Measurements from ENCODE around the gene HNRNPA3. TPM values are rescaled to one million over a fixed set of nuclear protein-coding genes. Genes with fewer than 3 reads are reported as not detected.
"Not testable (repeated sequence)": the region's sequence is repeated elsewhere in the genome, so short reads cannot be mapped to it uniquely, and the experiment has no call there.

HNRNPA3 gene
- total RNA-seq, 1 donor from 2014 or later, result 95.7 TPM

- DNase-seq (ENCODE audit: low spot score), result no peak
- intact Hi-C loops (cut with DNase I), result loop anchor here (1.0 to 2.0 kb wide), 3 partner anchors 29 to 101 kb away; no protein-coding TSS in a partner anchor
Observed at GRCh38 chr2:177265824-177266817, 53.5 kb downstream of the HNRNPA3 start.

GRCh38 chr2:177266955-177267354, 54.4 kb downstream of the HNRNPA3 start:
- intact Hi-C loops (cut with DNase I), result loop anchor here (1.0 kb wide), 1 partner anchor 65 kb away; no protein-coding TSS in a partner anchor
- DNase-seq (ENCODE audit: low spot score), result not testable (repeated sequence)

- DNase-seq (ENCODE audit: low spot score), result no peak
- intact Hi-C loops (cut with DNase I), result no loop called here
Observed at GRCh38 chr2:177268187-177268871, 55.7 kb downstream of the HNRNPA3 start.

- DNase-seq (ENCODE audit: low spot score), result no peak
- intact Hi-C loops (cut with DNase I), result no loop called here
Observed at GRCh38 chr2:177268901-177269300, 56.3 kb downstream of the HNRNPA3 start.

GRCh38 chr2:177270531-177270930, 57.9 kb downstream of the HNRNPA3 start:
- intact Hi-C loops (cut with DNase I), result no loop called here
- no peak for DNase-seq (ENCODE audit: low spot score)

GRCh38 chr2:177271981-177272666, 59.5 kb downstream of the HNRNPA3 start:
- intact Hi-C loops (cut with DNase I), result no loop called here
- DNase-seq (ENCODE audit: low spot score), result no peak

GRCh38 chr2:177272765-177273164, 60.2 kb downstream of the HNRNPA3 start:
- intact Hi-C loops (cut with DNase I), result no loop called here
- DNase-seq (ENCODE audit: low spot score), result no peak

GRCh38 chr2:177273408-177273807, 60.8 kb downstream of the HNRNPA3 start:
- intact Hi-C loops (cut with DNase I), result no loop called here
- DNase-seq (ENCODE audit: low spot score), result no peak

Small RNAs within 50 kb of the gene (microRNA-seq; reads per million reads assigned to microRNA genes)
- not detected for gene MIR3128

Other genes with a start within 250 kb of the HNRNPA3 start
- gene NFE2L2, start 51.9 kb downstream of the HNRNPA3 start, total RNA-seq, result 66.5 TPM
- gene AGPS, start 180.0 kb downstream of the HNRNPA3 start, total RNA-seq, result 27.5 TPM

Measured in cardiac septum (tissue), 1 donor.